T-helper 1 cell treated with Interleukin-12 subunit alpha and Interleukin-12 subunit beta and Interleukin-4 antibody, amounts not matched to agents 30 μg/mL and 1 μg/mL, for 36 hours (primary cell): Measurements from ENCODE around the gene MAP2K5.

Source experiments
- H3K27ac Mint-ChIP-seq: one replicate; pipeline ENCODE4 v1.8.0; 2021; ENCODE audit warnings: mild to moderate bottlenecking, mixed read lengths
- H3K27me3 Mint-ChIP-seq: one replicate; pipeline ENCODE4 v1.8.0; 2021; ENCODE audit warnings: low read depth, mixed read lengths
- H3K36me3 Mint-ChIP-seq: one replicate; pipeline ENCODE4 v1.8.0; 2021; ENCODE audit warnings: low read depth, mixed read lengths
- H3K4me1 Mint-ChIP-seq: one replicate; pipeline ENCODE4 v1.8.0; 2021; ENCODE audit warnings: low read depth, mixed read lengths
- H3K4me3 Mint-ChIP-seq: one replicate; pipeline ENCODE4 v1.8.0; 2021; ENCODE audit warnings: mild to moderate bottlenecking, moderate library complexity, mixed read lengths
- H3K9me3 Mint-ChIP-seq: one replicate; pipeline ENCODE4 v1.8.0; 2021; ENCODE audit warnings: mixed read lengths

MAP2K5 gene

DNA sequence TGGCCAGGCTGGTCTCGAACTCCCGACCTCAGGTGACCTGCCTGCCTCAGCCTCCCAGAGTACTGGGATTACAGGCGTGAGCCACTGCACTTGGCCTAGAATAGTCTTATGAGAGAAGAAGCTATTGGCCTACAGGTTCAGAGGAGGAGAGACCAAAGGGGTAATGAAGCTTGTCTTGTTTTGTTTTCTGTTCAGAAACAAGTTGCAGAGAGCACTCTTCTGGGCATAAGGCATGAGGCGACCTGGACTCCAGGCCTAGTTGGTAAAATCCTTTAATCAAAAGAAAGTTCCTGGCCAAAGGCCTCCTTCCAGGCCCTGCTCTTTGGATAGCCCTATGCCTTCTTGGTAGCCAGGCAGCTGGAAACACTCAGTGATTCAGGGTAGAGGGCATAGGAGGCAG lies 195.6 kb downstream of the MAP2K5 start:
- Mint-ChIP-seq H3K36me3 (no peaks in the 10 kb centered on the region), H3K4me3 (no peak overlapping the region), H3K9me3 (no peaks in the 10 kb centered on the region), H3K27me3 (no peaks in the 10 kb centered on the region), H3K4me1 (peaks cover 25% of the 10 kb centered on the region), H3K27ac (no peak overlapping the region)

DNA sequence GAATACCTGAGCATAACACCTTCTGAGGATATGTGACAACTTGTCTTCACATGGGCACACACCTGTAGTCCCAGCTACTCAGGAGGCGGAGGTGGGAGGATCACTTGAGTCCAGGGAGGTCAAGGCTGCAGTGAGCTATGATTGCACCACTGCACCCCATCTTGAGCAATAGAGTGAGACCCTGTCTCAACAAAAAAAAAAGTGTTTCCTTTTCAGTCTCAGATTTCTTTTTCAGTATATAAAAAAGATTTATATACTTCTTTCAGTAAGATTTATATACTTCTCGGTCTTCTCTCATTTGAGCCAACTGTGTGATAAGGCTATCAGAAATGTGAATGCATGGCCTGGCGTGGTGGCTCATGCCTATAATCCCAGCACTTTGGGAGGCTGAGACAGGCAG lies 197.9 kb downstream of the MAP2K5 start:
- H3K9me3 Mint-ChIP-seq: no peaks in the 10 kb centered on the region
- H3K27ac Mint-ChIP-seq: no peak overlapping the region
- H3K4me3 Mint-ChIP-seq: no peak overlapping the region
- no peaks in the 10 kb centered on the region for H3K27me3 Mint-ChIP-seq
- peaks cover 41% of the 10 kb centered on the region for H3K4me1 Mint-ChIP-seq
- no peaks in the 10 kb centered on the region for H3K36me3 Mint-ChIP-seq

DNA sequence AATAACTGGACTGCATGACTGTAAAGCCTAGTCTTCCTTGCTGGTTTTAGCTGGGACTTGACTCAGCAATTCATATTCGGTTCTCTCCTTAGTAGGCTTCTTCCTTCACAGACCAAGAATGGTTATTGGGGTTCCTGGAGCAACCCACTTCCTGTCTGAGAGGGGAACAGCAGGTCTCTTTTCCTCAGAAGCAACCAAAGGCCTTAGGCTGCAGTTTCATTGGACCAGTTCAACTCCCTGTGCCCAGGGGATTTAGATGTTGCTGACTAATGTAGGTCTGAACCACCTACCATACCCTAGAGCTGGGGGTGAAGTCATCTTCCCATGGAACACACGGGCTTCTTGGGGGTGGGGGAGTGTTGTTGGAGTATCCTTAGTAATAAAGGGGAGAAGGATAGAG lies 198.8 kb downstream of the MAP2K5 start:
- Mint-ChIP-seq H3K4me1 (peaks cover 40% of the 10 kb centered on the region), H3K27ac (no peak overlapping the region), H3K9me3 (no peaks in the 10 kb centered on the region), H3K36me3 (no peaks in the 10 kb centered on the region), H3K4me3 (peak overlapping the region; percentile 11), H3K27me3 (no peaks in the 10 kb centered on the region)

DNA sequence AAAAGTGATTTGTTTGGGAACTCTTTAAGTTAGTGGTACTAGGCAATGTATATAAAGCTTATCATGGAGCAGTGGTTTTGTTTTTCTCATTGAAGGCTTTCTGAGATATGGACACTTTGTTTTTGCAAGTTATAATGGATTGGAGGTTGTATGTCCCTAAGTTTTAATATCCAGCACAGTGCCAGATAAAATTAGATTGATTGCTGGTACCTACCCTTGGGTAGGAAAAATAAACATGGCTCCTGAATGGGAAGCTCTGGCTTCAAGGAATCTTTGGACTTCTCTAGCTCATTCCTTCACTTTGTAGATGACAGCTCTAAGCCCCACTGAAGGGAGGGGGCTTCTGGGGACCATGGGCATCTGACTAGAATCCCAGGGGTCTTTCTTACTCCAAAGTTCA lies 201.1 kb downstream of the MAP2K5 start:
- H3K36me3 Mint-ChIP-seq: peaks cover under 1% of the 10 kb centered on the region

DNA sequence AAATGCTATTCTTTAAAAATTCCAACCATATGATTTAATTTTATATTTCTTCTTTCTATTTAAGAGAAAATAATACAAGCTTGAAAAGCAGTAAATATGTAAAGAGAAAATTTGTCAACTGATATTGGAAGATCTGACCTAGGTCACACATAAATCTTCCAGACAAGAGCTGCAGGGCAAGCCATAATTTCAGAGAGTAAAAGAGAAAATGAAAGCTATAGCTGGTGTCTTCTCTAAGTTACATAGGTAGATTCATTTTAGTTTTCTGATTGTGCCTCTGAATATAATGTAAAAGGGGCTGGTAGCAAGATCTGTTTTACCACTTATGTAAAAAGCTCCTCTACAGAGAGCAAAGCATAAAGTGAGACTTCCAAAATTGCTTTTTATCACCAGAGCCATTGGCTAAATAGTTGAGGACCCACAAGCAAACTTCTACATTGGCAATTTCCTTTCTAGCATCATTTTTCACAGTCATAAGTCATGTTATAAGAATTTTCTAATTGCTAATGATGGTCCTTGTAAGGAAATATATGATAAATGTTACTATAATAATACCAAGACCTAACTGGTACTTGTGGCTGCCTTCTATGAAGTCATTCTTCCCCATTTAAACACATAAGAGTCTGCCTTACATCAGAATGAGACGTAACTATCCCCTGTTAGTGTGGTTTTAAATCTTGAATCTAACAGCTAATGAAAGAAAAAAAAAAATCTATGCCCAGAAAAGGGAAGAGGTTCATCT lies 202.0 kb downstream of the MAP2K5 start:
- peak overlapping the region; percentile 30 for H3K4me3 Mint-ChIP-seq
- no peaks in the 10 kb centered on the region for H3K27me3 Mint-ChIP-seq
- peaks cover 43% of the 10 kb centered on the region for H3K4me1 Mint-ChIP-seq
- H3K9me3 Mint-ChIP-seq: no peaks in the 10 kb centered on the region
- H3K27ac Mint-ChIP-seq: peak overlapping the region; percentile 37
- H3K36me3 Mint-ChIP-seq: peaks cover 4% of the 10 kb centered on the region

More for the DNA sequence above, 201.1 kb downstream of the MAP2K5 start:
- Mint-ChIP-seq H3K27me3 (no peaks in the 10 kb centered on the region), H3K4me1 (peaks cover 43% of the 10 kb centered on the region), H3K9me3 (no peaks in the 10 kb centered on the region), H3K27ac (no peak overlapping the region), H3K4me3 (no peak overlapping the region)

DNA sequence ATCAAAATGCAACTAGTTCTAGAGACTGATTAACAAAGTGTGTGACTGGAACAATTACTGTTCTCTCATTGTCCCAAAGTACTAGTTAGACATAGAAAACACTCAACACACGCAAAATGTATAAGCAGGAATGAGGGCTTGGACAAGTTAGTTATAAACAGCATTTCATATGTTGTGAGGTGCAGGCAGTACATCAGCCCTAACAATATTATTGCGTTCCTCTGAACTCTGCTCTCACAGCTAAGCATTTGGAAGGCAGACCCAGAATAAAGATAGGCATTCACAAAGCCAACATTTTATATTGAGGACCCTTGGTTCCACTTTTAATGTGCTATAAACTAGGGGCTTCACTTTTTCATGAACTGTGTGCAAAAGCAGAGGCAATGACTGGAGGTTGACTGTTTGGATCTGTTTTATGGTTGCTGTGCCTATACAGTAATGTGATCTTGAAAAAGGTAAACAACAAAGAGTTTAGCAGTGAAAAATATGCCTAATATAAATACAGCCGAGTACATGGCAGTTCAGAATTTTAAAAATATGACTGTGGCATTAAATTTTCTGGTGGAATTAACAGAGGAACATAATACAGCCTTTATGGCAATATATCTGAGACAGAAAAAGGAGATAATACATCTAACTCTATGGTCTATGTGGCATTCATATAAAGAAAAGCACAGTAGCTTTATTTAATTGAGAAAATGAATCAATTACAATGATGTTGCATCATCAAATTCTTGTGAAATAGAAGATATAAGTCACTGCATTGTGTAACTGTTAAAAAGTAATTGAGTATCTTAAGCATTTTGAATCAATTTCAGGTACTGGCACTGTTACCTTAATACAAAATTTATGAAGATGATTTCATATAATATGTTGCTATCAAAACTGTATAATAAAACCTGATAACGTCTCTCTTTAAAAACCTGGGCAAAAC lies 202.8 kb downstream of the MAP2K5 start:
- H3K27me3 Mint-ChIP-seq: no peaks in the 10 kb centered on the region
- H3K27ac Mint-ChIP-seq: peak overlapping the region; percentile 37
- peak overlapping the region; percentile 26 for H3K4me3 Mint-ChIP-seq
- H3K36me3 Mint-ChIP-seq: peaks cover 8% of the 10 kb centered on the region
- peaks cover 41% of the 10 kb centered on the region for H3K4me1 Mint-ChIP-seq
- H3K9me3 Mint-ChIP-seq: no peaks in the 10 kb centered on the region

DNA sequence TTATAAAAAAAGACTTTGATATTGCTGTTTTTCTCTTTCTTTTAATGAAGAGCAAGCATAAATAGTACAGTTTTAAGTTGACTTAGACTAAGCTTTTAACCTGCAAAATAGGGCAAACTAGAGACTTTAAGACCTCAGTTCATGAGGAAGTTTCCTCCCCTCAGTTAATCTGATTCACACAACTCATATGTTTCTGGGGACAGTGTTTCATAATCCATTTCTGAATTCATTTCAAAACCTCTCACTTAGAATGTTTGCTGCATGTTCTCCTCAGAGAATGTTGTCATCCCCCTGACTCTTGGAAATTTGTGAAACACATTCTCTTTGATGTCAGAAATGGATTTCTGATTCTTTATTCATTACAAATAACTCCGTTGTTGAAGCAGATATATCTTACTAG lies 203.5 kb downstream of the MAP2K5 start:
- H3K27me3 Mint-ChIP-seq: no peaks in the 10 kb centered on the region
- peak overlapping the region; percentile 23 for H3K27ac Mint-ChIP-seq
- H3K9me3 Mint-ChIP-seq: no peaks in the 10 kb centered on the region
- peaks cover 38% of the 10 kb centered on the region for H3K4me1 Mint-ChIP-seq
- H3K4me3 Mint-ChIP-seq: peak overlapping the region; percentile 2
- peaks cover 12% of the 10 kb centered on the region for H3K36me3 Mint-ChIP-seq

DNA sequence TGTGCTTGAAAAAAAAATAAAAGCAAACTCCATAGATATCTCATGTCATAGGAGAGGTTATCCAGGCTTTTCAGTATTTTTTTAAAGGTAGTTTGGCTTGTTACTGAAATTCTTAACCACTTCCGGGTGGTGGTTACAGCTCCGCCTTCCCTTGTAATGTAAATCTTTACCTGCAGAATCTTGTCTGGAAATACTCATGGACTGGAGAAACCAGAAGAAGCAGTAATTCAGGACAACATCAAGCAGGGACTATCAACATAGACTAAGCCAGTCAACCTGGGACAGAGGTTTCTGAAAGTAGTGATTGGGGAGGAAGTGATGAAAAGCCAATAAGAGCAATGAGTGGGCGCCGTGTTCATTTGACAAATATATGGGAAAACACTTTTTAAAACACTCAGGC lies 203.9 kb downstream of the MAP2K5 start:
- peak overlapping the region; percentile 37 for H3K27ac Mint-ChIP-seq

DNA sequence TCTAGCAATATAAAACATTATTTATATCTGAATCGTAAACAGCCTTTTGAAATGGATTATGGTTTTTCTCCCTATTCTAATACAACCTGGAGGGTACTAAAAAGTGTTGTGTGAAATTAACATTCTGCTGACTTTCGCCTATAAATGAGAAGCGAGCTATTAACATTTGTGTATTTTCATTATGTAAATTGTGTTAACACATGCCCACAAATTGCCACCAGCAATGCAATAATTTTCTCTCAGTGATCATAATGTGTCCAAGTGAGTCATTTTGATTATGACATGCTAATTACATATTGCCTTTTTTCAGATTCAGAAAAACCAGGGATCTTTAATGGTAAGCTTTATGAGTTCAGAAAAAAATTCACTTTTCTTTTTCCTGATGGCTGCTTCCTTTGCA lies 205.4 kb downstream of the MAP2K5 start:
- Mint-ChIP-seq H3K9me3 (no peaks in the 10 kb centered on the region), H3K27ac (no peak overlapping the region), H3K27me3 (no peaks in the 10 kb centered on the region), H3K4me1 (peaks cover 30% of the 10 kb centered on the region), H3K36me3 (peaks cover 12% of the 10 kb centered on the region), H3K4me3 (no peak overlapping the region)

More for the DNA sequence above, 203.9 kb downstream of the MAP2K5 start:
- H3K4me1 Mint-ChIP-seq: peaks cover 34% of the 10 kb centered on the region
- H3K27me3 Mint-ChIP-seq: no peaks in the 10 kb centered on the region
- peaks cover 12% of the 10 kb centered on the region for H3K36me3 Mint-ChIP-seq
- H3K4me3 Mint-ChIP-seq: no peak overlapping the region
- H3K9me3 Mint-ChIP-seq: no peaks in the 10 kb centered on the region

DNA sequence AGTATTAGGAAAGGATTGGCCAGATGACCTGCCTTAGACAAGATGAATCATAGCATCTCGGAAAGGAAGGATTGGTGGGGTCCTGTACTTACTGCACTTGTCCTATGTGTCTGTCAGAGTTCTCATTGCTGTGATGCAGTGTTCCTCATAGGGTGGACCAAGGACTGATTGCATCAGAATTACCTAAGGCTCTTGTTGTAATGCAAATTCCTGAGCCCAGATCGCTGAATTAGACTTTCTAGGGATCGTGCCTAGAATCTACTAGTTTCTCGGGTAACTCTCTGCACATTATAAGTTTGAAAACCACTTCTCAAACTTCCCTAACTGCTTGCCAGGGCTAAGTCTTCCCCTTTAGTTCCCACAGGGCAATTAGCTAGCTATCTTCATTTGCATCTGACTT lies 207.9 kb downstream of the MAP2K5 start:
- Mint-ChIP-seq H3K27ac (no peak overlapping the region), H3K36me3 (peaks cover 16% of the 10 kb centered on the region), H3K4me3 (no peak overlapping the region), H3K9me3 (peaks cover 3% of the 10 kb centered on the region), H3K4me1 (peaks cover 14% of the 10 kb centered on the region), H3K27me3 (no peaks in the 10 kb centered on the region)

DNA sequence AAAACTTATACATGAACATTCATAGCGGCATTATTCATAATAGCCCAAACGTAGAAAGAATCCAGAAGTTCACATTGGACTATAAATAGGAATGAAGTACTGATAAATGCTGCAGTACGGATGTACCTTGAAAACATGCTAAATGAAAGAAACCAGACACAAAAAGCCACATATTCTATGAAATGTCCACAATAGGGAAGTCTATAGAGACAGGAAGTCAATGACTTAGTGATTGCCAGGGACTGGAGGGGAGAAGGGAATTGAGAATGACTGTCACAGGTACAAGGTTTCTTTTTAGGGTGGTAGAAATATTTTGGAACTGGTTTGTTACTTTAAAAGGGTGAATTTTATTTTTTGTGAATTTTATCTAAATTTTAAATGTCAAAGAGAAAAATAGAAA lies 211.4 kb downstream of the MAP2K5 start:
- Mint-ChIP-seq H3K4me3 (no peak overlapping the region), H3K27ac (no peak overlapping the region), H3K9me3 (peaks cover 3% of the 10 kb centered on the region), H3K36me3 (peaks cover 13% of the 10 kb centered on the region), H3K4me1 (peaks cover 18% of the 10 kb centered on the region), H3K27me3 (no peaks in the 10 kb centered on the region)

DNA sequence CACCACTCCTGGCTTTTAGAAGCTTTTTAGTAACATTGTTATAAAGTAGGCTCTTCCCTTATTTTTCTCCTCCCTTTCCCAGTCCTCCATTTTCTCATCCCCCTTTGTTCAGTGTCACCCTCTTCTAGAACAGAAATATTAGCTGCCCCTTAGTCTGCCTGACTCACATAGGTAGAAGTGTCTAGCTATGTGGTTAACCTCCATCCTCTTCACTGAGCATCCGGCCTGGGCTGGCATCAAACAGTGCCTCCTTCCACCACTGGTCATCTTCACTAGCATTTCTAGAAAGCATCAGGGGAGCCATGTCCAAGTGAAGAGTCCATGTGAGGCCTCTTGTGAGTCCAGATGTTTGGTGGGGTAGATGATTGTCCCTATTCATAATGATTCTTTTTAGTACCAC lies 212.8 kb downstream of the MAP2K5 start:
- Mint-ChIP-seq H3K27me3 (no peaks in the 10 kb centered on the region), H3K4me3 (no peak overlapping the region), H3K9me3 (peaks cover 3% of the 10 kb centered on the region), H3K36me3 (peaks cover 8% of the 10 kb centered on the region), H3K27ac (no peak overlapping the region), H3K4me1 (peaks cover 18% of the 10 kb centered on the region)

DNA sequence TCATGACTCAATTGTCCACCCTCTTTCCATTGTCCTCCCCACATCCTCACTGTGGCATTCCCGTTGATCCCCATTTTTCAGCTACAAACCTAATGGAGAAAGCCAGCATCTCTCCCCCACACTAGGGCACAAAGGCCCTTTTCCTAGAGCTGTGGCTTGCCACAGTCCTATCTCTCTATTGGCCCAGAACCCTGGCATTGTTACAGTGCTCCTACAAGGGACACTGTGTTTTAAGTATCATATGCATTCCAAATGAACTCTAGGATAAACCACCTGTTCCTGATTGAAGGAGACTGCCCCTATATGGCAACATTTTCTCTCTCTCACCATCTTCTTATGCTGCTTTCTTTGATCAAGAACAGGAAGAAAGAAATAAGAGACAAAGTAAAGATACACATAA lies 213.4 kb downstream of the MAP2K5 start:
- Mint-ChIP-seq H3K27ac (no peak overlapping the region), H3K9me3 (peaks cover 3% of the 10 kb centered on the region), H3K36me3 (peaks cover 5% of the 10 kb centered on the region), H3K4me3 (no peak overlapping the region), H3K4me1 (peaks cover 18% of the 10 kb centered on the region), H3K27me3 (no peaks in the 10 kb centered on the region)

DNA sequence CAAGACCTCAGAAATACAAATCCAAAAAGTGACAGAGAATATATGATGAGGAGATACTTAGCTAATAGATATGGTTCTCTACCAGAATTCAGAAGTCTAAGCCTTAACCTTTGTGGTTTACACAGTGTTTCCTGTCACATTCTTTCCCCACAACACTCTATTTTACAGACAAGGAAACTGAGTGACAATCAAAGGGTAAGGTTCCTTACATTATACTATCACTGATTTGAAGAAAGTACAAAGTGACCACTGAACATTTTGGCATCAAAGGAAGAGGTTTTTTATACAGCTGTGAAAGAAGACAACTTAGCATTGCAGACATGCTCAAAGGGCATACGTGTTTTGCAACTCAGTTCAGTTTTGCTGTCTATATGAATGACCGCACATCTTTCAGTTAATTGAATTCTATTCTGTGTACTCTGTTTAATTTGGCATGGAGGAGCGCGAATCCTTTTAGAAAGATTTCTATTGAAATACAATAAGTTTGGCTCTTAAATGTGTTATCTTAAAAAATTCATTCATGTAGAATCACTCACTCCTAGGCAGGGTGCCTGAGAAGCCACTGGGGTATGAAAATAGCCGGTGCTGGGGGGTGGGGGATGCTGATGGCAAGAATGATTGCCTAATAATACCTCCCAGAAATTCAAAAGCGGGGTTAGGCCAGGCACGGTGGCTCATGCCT lies 216.3 kb downstream of the MAP2K5 start:
- Mint-ChIP-seq H3K4me1 (peaks cover 33% of the 10 kb centered on the region), H3K36me3 (peaks cover 7% of the 10 kb centered on the region), H3K4me3 (peak overlapping the region; percentile 13), H3K9me3 (peaks cover 3% of the 10 kb centered on the region), H3K27ac (peak overlapping the region; percentile 10), H3K27me3 (peaks cover 5% of the 10 kb centered on the region)
